Measurements from ENCODE around the gene RECK.

Gene RECK

GRCh38 chr9:36025746-36026145, 11.0 kb upstream of the RECK start:
- DNase-seq (ENCODE audit: low spot score), result peak; percentile 10
- TF ChIP-seq CTCF (conservative IDR thresholded peaks at IDR 0.05; ENCODE audit: low read depth), result no peak
- POLR2A ChIA-PET (ENCODE audit: low non-redundant PET), result no interaction called here
- CTCF ChIA-PET, result no interaction called here
- H3K27ac ChIP-seq, result no peak overlapping the region

GRCh38 chr9:36029202-36029601, 7.5 kb upstream of the RECK start:
- DNase-seq (ENCODE audit: low spot score), result no peak
- no peak for TF ChIP-seq CTCF (conservative IDR thresholded peaks at IDR 0.05; ENCODE audit: low read depth)
- no peak overlapping the region for H3K27ac ChIP-seq
- CTCF ChIA-PET, result interaction anchor here (0.6 to 1.6 kb wide), 2 partner anchors 74 to 389 kb away, joined by 3 to 8 read pairs; no protein-coding TSS in a partner anchor
- POLR2A ChIA-PET (ENCODE audit: low non-redundant PET), result interaction anchor here (0.6 kb wide), 1 partner anchor 14 kb away, joined by 5 read pairs; no protein-coding TSS in a partner anchor

- CTCF ChIA-PET, result interaction anchor here (0.6 to 1.6 kb wide), 3 partner anchors 75 to 411 kb away, joined by 3 to 8 read pairs (median 3); no protein-coding TSS in a partner anchor
Observed at GRCh38 chr9:36029765-36030528, 6.8 kb upstream of the RECK start.

GRCh38 chr9:36030871-36031270, 5.8 kb upstream of the RECK start:
- H3K27ac ChIP-seq, result no peak overlapping the region
- no peak for TF ChIP-seq CTCF (conservative IDR thresholded peaks at IDR 0.05; ENCODE audit: low read depth)
- CTCF ChIA-PET, result interaction anchor here (0.6 kb wide), 1 partner anchor 83 kb away, joined by 3 read pairs; no protein-coding TSS in a partner anchor
- DNase-seq (ENCODE audit: low spot score), result no peak
- POLR2A ChIA-PET (ENCODE audit: low non-redundant PET), result no interaction called here

More at GRCh38 chr9:36029765-36030528, 6.8 kb upstream of the RECK start:
- no peak for TF ChIP-seq CTCF (conservative IDR thresholded peaks at IDR 0.05; ENCODE audit: low read depth)
- H3K27ac ChIP-seq, result no peak overlapping the region
- POLR2A ChIA-PET (ENCODE audit: low non-redundant PET), result no interaction called here
- DNase-seq (ENCODE audit: low spot score), result peak; percentile 77

GRCh38 chr9:36031774-36032555, 4.7 kb upstream of the RECK start:
- no peak overlapping the region for H3K27ac ChIP-seq
- DNase-seq (ENCODE audit: low spot score), result no peak
- no peak for TF ChIP-seq CTCF (conservative IDR thresholded peaks at IDR 0.05; ENCODE audit: low read depth)
- POLR2A ChIA-PET (ENCODE audit: low non-redundant PET), result no interaction called here
- CTCF ChIA-PET, result interaction anchor here (1.0 kb wide), 1 partner anchor 24 kb away, joined by 4 read pairs; no protein-coding TSS in a partner anchor

- no peak for TF ChIP-seq CTCF (conservative IDR thresholded peaks at IDR 0.05; ENCODE audit: low read depth)
- ChIA-PET CTCF (interaction anchor here (0.6 kb wide), 1 partner anchor 1430 kb away, joined by 3 read pairs; no protein-coding TSS in a partner anchor), POLR2A (ENCODE audit: low non-redundant PET) (no interaction called here)
- no peak for DNase-seq (ENCODE audit: low spot score)
- no peak overlapping the region for H3K27ac ChIP-seq
Observed at GRCh38 chr9:36033788-36034187, 2.9 kb upstream of the RECK start.
